Measurements from ENCODE around the gene ZNF701.

- TF ChIP-seq CTCF (IDR thresholded peaks at IDR 0.05) (no peak), POLR2A (IDR thresholded peaks at IDR 0.05) (no peak), POLR2AphosphoS5 (IDR thresholded peaks at IDR 0.05; ENCODE audit: insufficient read depth in 1 of 2, low read depth in 1 of 2) (no peak)
Measured at GRCh38 chr19:52524086-52524485, 46.0 kb upstream of the ZNF701 start.
